C4-2B (cell line): ENCODE results near the gene PROKR1.

Source experiments
- H3K27ac ChIP-seq: fragments of 450-650 bp; 2 replicates; pipeline ENCODE4 v1.5.1; 2017
- CTCF ChIP-seq: fragments of 450-650 bp; conservative IDR thresholded peaks from 2 replicates; pipeline ENCODE4 v1.5.1; 2017; ENCODE audit warnings: mild to moderate bottlenecking
- ZFX ChIP-seq: fragments of 450-650 bp; IDR thresholded peaks from 2 replicates; pipeline ENCODE4 v1.6.1; 2017

The PROKR1 gene

GRCh38 chr2:68605939-68606338 lies 37.4 kb upstream of the PROKR1 start:
- no peak overlapping the region for H3K27ac ChIP-seq
- TF ChIP-seq ZFX (no peak), CTCF (no peak)

GRCh38 chr2:68606759-68607158 lies 36.6 kb upstream of the PROKR1 start:
- TF ChIP-seq ZFX (no peak), CTCF (no peak)
- H3K27ac ChIP-seq, result no peak overlapping the region

DNA sequence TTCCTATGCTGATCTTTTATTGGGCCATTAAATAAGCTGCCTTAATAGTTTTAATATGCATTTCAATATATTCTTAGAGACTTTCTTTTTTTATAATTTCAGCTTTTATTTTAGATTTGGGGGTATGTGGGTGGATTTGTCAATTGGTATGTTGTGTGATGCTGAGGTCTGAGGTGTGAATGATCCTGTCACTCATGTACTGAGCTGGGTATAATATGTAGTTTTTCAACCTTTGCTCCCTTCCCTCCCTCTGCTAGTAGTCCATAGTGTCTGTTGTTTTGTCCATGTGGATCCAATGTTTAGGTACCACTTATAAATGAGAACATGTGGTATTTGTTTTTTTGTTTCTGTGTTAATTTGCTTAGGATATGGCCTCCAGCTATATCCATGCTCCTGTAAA lies 35.5 kb upstream of the PROKR1 start:
- TF ChIP-seq ZFX (no peak), CTCF (no peak)
- no peak overlapping the region for H3K27ac ChIP-seq

DNA sequence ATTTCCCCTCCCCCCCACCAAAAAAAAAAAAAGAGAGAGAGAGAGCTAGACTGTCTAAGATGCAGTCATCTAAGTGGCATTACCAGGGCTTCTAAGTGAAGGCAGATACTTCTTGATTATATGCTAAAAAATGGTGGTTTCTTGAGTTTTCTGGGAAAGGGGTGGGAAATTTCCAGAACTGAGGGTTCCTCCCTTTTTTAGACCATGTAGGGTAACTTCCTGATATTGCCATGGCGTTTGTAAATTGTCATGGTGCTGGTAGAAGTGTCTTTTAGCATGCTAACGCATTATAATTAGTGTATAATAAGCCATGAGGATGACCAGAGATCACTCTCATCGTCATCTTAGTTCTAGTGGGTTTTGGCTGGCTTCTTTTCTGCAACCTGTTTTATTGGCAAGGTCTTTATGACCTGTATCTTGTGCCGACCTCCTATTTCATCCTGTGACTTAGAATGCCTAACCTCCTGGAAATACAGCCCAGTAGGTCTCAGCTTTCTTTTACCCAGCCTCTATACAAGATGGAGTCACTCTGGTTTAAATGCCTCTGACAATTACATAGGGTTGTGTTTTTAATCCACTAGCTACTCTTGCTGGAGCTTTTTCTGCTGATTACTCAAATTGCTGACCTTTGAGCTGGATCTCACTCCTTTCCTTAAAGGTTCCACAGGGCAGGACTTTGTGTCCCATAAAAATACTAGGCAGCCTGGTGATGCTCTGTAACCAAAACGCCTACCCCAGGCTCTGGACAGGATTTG lies 30.4 kb upstream of the PROKR1 start:
- no peak overlapping the region for H3K27ac ChIP-seq
- TF ChIP-seq CTCF (no peak), ZFX (no peak)

- H3K27ac ChIP-seq, result no peak overlapping the region
- TF ChIP-seq CTCF (no peak), ZFX (no peak)
Measured at GRCh38 chr2:68620772-68621171, 22.6 kb upstream of the PROKR1 start.

DNA sequence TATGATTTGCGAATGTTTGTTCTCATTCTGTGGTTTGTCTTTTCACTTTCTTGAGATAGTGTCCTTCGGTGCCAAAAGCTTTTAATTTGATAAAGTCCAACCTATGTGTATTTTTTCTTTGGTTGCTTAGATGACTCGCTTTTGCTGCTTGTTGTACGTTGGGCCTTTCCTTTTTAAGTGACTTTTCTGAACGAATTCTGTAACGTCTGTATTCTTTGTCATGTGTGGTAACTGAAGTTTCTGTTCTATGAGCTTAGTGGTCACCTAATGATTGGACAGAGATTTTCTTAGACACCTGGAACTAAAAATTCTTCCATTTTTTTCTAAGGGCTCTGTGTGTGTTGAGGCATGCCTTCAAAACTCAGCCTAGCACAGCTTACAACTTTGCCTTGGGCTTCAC lies 19.6 kb upstream of the PROKR1 start:
- TF ChIP-seq ZFX (no peak), CTCF (no peak)
- no peak overlapping the region for H3K27ac ChIP-seq

GRCh38 chr2:68627615-68628014 lies 15.8 kb upstream of the PROKR1 start:
- TF ChIP-seq ZFX (no peak), CTCF (no peak)
- H3K27ac ChIP-seq, result no peak overlapping the region
